Loucy (cell line): Measurements from ENCODE around the gene SCYGR3.

ENCODE experiments used
- EZH2phosphoT487 ChIP-seq: fragments of 200-600 bp; IDR thresholded peaks from 2 replicates; pipeline ENCODE4 v1.6.1; 2018; ENCODE audit warnings: antibody characterized with exemption, mild to moderate bottlenecking, moderate library complexity, borderline replicate concordance
- TF ChIP-seq, protein P1 (sequence below): fragments of 200-600 bp; sonication (generic); conservative IDR thresholded peaks from 2 replicates; pipeline ENCODE4 v1.5.1; 2014; ENCODE audit warnings: mild to moderate bottlenecking, antibody characterized with exemption, low read length

DNA sequence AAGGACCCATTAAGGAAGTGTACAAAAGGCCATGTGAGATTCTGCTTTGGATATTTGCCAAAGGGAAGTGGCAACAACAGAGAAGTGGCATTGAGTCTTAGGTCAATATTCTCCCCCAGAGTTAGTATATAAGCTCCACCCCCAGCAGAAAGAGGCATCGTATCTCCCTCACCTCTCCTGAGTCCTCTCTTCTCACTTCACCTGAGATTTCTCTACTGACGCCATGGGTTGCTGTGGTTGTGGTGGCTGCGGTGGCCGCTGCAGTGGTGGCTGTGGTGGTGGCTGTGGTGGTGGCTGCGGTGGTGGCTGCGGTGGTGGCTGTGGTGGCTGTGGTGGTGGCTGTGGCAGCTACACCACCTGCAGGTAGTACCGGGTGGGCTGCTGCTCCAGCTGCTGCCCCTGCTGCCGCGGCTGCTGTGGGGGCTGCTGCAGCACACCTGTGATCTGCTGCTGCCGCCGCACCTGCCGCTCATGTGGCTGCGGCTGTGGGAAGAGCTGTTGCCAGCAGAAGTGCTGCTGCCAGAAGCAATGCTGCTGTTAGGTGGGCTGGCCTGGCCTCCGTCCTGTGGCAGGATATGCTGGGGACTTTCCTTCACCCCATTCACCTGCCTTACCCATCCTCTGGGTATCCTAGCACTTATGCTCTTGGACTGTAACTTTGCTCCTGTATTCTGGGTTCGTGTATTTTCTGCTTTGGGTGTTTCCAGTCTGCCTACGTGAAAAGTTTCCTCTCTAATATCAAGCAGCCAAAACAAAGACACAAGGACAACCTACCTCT lies 5.9 kb downstream of the SCYGR3 start:
- TF ChIP-seq, protein P1, sequence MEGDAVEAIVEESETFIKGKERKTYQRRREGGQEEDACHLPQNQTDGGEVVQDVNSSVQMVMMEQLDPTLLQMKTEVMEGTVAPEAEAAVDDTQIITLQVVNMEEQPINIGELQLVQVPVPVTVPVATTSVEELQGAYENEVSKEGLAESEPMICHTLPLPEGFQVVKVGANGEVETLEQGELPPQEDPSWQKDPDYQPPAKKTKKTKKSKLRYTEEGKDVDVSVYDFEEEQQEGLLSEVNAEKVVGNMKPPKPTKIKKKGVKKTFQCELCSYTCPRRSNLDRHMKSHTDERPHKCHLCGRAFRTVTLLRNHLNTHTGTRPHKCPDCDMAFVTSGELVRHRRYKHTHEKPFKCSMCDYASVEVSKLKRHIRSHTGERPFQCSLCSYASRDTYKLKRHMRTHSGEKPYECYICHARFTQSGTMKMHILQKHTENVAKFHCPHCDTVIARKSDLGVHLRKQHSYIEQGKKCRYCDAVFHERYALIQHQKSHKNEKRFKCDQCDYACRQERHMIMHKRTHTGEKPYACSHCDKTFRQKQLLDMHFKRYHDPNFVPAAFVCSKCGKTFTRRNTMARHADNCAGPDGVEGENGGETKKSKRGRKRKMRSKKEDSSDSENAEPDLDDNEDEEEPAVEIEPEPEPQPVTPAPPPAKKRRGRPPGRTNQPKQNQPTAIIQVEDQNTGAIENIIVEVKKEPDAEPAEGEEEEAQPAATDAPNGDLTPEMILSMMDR, result no peak
- no peak for TF ChIP-seq EZH2phosphoT487
